Activated CD4-positive, CD25-positive, alpha-beta regulatory T cell (primary cell): ENCODE data around the gene PDE9A.

Source experiments
- DNase-seq, 4 experiments: peaks; one replicate each; lab custom pipeline; 2025; lab: John Stamatoyannopoulos, UW

Gene PDE9A

GRCh38 chr21:42642219-42642745, 11.1 kb upstream of the PDE9A start:
- DNase-seq, result no peak

DNA sequence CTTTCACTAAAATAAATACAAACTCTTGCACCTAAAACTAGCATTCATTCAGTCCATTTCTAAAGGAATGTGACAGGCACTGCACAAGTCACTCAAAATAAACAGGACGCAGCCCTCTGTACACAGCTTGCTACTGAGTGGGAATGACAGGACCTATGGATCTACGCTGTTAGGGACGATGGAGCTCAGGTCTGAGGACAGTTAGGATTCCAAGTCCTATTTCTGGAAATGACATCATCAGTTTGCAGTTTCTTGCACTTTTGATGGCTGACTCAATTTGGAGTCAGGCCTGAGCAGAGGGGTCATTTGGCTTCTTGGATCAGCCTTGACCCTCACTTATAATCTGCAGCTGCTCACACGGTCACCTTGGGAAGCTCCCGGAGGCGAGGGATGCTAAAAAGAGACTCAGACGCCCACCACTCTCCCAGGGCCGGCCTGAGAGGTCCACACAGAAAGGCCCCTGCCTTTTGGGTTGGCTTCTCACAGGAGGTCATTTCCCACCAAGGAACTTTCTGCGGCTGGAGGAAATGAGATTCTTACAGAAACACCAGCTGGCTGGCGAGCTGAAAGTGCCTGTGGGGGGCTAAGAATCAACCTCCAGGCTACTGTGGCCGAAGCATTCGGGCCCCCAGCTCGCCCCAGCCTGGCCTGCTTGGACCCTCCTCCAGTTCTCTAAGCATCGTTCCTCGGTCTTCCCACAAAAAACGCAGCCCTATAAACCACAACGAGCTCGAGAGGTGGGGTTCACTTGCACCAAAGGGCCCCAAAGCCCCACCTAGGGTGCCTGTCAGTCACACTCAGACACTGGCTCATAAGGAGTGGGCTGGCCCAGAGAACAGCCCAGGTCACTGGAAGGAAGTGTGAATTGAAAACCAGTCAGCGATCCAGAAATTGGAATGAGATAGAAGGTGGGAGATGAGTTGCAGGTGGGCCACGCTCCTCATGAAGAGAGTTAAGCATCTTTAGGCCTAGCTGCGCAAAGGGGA, 8.9 kb upstream of the PDE9A start:
- no peak for DNase-seq

DNA sequence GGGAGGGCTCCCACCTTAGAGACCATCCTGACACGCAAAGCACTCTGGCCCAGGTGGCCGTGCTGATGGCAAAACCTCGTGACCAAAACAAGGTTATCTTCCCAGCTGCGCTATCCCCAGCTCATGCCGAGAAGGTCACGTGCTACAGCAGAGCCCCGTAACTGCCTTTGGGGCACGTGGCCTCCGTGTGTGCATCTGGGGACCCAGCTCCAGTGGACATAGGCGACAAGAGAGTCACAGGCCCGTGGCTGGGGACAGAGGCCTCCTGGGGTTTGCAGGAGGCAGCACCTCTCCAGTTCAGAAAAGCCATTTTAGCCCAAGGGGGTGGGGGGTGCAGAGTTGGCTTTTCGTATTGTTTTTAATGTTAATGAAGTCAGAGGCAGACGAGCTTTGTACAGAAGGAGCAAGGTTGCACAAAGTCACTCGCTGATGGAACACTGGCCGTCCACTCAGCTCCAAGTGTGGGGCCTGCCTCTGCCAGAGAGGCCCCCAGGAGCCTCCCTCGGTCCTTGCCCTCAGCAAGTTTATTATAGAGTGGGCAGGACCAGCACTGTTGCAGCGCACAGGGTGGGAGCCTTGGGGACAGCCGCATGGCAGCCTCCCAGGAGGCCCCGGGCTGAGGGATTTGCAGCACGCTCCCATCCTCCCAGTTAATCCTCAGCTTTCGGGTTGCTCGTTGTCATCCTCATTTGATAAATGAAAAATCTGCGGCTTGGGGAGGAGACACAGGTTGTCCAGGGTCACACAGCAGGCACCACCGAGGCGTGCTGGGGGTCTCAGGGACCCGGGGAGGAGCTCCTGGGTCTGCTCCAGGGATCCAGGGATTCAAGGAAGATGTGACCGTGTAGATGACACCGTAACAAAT, 8.0 kb upstream of the PDE9A start:
- no peak for DNase-seq

- no peak for DNase-seq
Observed at GRCh38 chr21:42646076-42646825, 7.2 kb upstream of the PDE9A start.

DNA sequence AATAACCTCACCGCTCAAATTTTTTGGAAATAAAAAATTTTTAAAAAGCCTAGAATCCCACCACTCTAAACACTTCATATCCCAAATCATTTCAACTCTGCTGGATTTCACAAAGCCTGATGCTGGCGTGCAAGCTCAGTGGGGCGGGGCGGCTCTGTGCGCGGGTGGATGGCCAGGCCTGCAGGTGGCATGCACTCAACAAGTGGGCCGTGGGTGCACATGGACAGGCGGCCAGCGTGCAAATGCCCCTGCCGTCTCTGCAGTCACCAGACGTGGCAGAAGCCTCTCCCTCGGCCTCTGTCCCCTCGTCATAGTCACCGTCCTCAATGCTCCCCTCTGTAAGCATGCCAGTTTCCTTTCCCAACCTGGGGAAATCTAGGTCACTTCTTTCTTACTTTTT, 6.6 kb upstream of the PDE9A start:
- DNase-seq, result no peak

DNA sequence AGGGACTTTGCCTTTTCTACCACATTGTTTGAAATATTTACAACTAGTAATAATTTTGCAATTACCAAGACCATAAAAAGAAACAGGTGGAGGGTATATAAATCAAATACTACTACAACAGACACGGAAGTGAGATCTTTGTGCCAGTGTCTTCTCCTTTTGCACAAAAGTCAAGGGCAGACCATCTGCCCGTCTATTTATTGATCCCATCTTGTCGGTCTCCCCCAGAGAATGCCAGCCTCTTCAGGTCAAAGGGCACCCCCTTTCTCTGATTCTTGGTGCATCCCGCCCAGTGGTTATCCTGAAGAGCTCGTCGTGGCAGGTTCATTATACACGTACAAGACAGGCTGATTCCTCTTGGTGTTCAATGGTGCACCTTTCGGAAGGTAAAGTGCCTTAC, 4.8 kb upstream of the PDE9A start:
- DNase-seq, result no peak

GRCh38 chr21:42649122-42650032, 4.0 kb upstream of the PDE9A start:
- DNase-seq, result no peak

GRCh38 chr21:42650033-42650370, 3.4 kb upstream of the PDE9A start:
- DNase-seq, result no peak

GRCh38 chr21:42650441-42651421, 2.7 kb upstream of the PDE9A start:
- no peak for DNase-seq

DNA sequence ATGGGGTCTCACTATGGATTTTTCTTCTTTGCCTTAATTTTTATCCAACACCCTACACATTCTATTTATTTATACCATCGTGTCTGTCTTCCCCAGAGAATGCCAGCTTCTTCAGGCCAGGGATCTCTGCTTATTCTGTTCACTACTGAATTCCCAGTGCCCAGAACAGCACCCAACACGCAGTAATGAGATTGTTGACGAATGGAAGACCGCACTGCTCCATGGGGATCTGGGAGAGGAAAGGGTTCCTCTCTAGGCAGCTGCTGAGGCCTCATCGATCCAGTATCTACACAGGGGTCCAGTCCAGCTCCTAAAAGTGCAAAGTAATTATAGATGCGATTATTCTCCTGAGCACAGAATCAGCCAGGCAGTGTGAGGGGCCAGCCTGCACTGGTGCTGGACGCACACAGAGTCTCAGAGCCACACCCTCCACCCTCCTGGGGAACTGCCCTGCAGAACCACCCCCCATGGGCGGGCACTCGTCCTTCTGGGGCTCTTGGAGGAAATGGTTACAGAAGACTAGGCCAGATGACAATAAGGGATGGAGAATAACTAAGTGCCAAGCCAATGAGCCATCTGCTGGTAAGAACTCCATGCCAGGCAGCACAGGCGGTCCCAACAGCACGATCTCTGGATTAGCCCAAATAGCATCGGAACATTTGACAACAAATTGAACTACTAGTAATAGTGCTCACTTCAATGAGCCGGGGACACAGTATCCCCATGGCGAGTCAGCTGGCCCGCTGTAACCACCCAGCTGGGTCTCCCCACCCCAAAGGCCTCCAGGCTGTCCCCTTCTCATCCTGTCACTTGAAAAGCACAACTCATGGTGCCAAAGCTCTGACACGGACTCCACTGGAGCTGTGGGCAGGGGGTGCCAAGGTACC, 1.7 kb upstream of the PDE9A start:
- no peak for DNase-seq

GRCh38 chr21:42652527-42653230, 742 bp upstream of the PDE9A start:
- no peak for DNase-seq

DNA sequence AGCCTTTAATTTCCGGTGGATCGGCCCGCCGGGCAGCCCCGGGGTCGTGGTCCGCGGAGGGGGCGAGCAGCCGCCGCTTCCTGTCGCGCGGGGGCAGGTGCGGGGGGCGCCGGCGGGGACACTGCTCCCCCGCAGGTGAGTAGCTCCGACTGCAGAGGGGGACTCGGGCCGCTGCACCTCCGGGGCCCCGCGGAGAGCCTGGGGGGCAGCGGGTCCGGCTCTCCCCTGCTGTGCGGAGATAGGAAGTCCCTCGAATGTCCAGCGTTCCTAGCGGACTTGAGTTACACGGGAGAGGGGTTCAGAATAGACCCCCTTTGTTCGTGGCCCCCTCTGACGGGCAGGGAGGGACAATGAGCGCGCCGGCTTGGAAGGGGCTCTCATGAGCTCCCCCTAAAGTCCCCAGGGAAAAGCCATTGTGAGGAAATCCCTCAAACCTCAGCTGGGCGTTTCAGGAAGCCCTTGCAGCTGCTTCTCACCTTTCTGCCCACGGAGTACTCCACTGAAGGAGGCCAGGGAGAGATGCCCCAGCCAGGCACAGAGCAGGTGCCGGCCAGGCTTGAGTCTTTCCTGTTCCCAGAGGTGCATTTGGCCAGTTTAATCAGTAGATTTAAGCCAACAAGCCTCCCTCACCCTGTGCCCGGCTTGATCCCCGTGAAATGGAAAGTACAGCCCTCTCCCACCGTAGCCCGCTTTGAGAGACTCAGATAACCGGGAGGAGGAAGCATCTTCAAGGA, 925 bp downstream of the PDE9A start:
- DNase-seq, result no peak

DNA sequence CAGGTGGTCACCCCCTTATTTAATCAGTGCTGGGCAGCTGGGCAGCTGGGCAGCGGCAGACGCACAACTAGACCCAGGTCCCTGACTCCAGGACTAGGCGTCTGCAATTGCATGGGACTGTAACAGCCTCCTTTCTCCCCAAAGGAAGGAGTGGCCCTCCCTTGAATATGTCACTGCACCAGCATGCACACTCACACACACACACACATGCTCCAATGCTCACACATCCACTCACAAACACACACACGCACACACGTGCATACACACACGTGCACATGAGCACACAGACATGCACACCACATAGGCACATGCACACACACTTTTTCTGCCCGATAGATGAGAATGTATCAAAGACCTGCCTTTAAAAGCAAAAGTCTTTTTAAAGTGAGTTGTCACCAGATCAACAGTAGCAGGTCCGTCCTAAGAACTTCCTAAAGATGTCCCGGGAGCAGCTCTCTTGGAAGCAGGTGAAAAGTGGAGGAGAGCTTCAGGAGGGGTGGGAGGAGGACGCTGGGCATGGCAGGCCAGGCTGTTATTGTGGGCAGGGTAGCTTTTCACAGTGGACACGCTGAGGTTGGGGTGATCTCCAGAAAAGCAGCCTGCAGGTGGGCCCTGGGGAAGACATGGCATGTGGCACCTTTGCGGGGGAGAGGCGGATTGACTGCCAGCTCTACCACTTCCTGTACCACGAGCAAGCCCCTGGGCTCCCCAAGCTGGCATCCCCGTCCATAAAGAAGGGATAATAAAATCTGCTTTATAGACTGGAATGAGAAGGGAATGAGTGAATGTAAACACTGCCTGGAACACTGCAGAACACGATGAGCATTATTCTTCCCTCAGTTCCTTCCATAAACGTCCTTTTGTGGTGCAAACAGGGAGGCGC, 1.7 kb downstream of the PDE9A start:
- no peak for DNase-seq

GRCh38 chr21:42655796-42656770, 2.7 kb downstream of the PDE9A start:
- DNase-seq, result no peak

DNA sequence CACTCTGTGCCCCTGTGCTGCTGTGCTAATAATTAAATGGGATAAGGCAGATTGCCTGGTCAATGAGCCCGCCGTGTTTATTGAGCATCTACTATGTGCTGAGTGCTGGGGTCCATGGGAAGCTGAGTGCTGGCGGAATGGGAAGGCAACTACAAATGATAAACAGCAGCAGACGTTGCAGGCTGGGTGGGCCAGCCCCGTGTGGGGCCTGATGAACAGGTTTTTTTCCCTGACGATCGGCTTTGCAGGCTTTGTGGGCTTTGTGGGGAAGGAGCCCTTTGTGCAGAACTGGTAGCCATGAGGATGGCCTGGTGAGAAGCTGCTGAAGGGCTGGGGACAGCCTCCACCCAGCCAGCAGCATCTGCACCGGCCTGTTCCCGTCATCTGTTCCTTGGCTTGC, 3.5 kb downstream of the PDE9A start:
- DNase-seq, result no peak
